Measurements from ENCODE around the gene MRPL55. TPM values are rescaled to one million over a fixed set of nuclear protein-coding genes. Genes with fewer than 3 reads are reported as not detected.
A peak's percentile ranks its signal among the peaks of the same experiment; 100 is the strongest.

Gene MRPL55
- total RNA-seq, 6 experiments from 2014 or later: 48.3 to 55.4 (median 49.6) TPM

- peaks cover 51% of the 10 kb centered on the region for H3K36me3 Mint-ChIP-seq (ENCODE audit: low read depth)
- H3K27ac Mint-ChIP-seq: no peak overlapping the region
These were observed 12.4 kb downstream of the MRPL55 start for GRCh38 chr1:228096416-228097332.

DNA sequence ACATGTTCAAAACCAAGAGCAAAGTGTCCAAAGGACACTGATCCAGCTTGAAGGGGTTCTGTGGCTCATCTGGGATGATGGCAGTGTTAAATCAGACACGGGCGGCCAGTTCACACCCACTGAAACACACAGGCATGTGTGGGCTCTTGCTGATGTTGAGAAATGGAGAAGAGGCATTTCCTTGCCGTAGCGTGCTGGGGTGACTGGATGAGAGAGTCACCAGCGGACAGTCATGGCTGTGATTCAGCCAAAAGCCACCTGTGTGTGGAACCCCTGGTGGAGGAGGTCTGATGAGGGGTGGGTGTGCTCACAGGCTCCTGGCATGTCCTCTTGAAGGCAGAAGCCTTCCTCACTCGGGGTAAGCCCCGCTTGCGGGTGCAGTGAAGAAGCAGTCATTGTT, 13.2 kb downstream of the MRPL55 start:
- H3K4me1 Mint-ChIP-seq (ENCODE audit: low read depth): peaks cover 40% of the 10 kb centered on the region
- peak overlapping the region; percentile 65 for H3K27ac Mint-ChIP-seq
- TF ChIP-seq, protein P1, sequence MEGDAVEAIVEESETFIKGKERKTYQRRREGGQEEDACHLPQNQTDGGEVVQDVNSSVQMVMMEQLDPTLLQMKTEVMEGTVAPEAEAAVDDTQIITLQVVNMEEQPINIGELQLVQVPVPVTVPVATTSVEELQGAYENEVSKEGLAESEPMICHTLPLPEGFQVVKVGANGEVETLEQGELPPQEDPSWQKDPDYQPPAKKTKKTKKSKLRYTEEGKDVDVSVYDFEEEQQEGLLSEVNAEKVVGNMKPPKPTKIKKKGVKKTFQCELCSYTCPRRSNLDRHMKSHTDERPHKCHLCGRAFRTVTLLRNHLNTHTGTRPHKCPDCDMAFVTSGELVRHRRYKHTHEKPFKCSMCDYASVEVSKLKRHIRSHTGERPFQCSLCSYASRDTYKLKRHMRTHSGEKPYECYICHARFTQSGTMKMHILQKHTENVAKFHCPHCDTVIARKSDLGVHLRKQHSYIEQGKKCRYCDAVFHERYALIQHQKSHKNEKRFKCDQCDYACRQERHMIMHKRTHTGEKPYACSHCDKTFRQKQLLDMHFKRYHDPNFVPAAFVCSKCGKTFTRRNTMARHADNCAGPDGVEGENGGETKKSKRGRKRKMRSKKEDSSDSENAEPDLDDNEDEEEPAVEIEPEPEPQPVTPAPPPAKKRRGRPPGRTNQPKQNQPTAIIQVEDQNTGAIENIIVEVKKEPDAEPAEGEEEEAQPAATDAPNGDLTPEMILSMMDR (IDR thresholded peaks at IDR 0.05): no peak
- no peak for DNase-seq
- peaks cover 18% of the 10 kb centered on the region for H3K9me3 Mint-ChIP-seq
- H3K27me3 Mint-ChIP-seq (ENCODE audit: insufficient read depth): peaks cover 7% of the 10 kb centered on the region; the same call in 1 of the 2 replicates
- H3K36me3 Mint-ChIP-seq (ENCODE audit: low read depth): peaks cover 59% of the 10 kb centered on the region
- H3K4me3 Mint-ChIP-seq: no peak overlapping the region; the same call in 1 of the 2 replicates

More at GRCh38 chr1:228096416-228097332, 12.4 kb downstream of the MRPL55 start:
- TF ChIP-seq, protein P1 (IDR thresholded peaks at IDR 0.05): no peak
- H3K9me3 Mint-ChIP-seq: peaks cover 18% of the 10 kb centered on the region
- H3K4me1 Mint-ChIP-seq (ENCODE audit: low read depth): peaks cover 40% of the 10 kb centered on the region
- no peak overlapping the region for H3K4me3 Mint-ChIP-seq
- peaks cover 13% of the 10 kb centered on the region for H3K27me3 Mint-ChIP-seq (ENCODE audit: insufficient read depth)
- DNase-seq: no peak

DNA sequence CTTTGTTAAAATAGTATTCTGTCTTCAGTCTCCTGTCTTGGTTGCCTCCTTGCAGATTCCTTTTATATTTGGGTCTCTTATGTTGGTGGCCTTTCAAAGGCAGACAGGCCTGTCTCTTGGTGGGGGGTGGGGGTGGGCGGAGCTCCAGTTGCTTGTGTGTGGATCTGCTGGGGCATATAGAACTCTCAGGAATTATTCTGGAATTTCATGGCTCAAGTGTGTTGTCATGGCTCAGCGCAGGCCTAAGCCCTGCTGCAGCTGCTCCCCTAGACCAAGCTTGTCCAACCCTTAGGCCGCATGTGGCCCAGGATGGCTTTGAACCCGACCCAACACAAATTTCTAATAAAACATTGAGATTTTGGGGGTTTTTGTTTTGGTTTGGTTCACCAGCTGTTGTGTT, 13.9 kb downstream of the MRPL55 start:
- peaks cover 45% of the 10 kb centered on the region for H3K4me1 Mint-ChIP-seq (ENCODE audit: low read depth)
- H3K36me3 Mint-ChIP-seq (ENCODE audit: low read depth): peaks cover 65% of the 10 kb centered on the region
- TF ChIP-seq, protein P1 (IDR thresholded peaks at IDR 0.05): no peak
- H3K27me3 Mint-ChIP-seq (ENCODE audit: insufficient read depth): peaks cover 7% of the 10 kb centered on the region; the same call in 1 of the 2 replicates
- H3K4me3 Mint-ChIP-seq: no peak overlapping the region
- no peak overlapping the region; the same call in 1 of the 2 replicates for H3K27ac Mint-ChIP-seq
- H3K9me3 Mint-ChIP-seq: peaks cover 18% of the 10 kb centered on the region
- no peak for DNase-seq

- no peak for DNase-seq
- H3K4me3 Mint-ChIP-seq: no peak overlapping the region
- H3K27ac Mint-ChIP-seq: no peak overlapping the region; the same call in 1 of the 2 replicates
- TF ChIP-seq, protein P1 (IDR thresholded peaks at IDR 0.05): no peak
- H3K27me3 Mint-ChIP-seq (ENCODE audit: insufficient read depth): peaks cover 7% of the 10 kb centered on the region; the same call in 1 of the 2 replicates
- peaks cover 18% of the 10 kb centered on the region for H3K9me3 Mint-ChIP-seq
- H3K36me3 Mint-ChIP-seq (ENCODE audit: low read depth): peaks cover 64% of the 10 kb centered on the region
- H3K4me1 Mint-ChIP-seq (ENCODE audit: low read depth): peaks cover 52% of the 10 kb centered on the region
These were observed 14.6 kb downstream of the MRPL55 start for GRCh38 chr1:228094432-228095016.

DNA sequence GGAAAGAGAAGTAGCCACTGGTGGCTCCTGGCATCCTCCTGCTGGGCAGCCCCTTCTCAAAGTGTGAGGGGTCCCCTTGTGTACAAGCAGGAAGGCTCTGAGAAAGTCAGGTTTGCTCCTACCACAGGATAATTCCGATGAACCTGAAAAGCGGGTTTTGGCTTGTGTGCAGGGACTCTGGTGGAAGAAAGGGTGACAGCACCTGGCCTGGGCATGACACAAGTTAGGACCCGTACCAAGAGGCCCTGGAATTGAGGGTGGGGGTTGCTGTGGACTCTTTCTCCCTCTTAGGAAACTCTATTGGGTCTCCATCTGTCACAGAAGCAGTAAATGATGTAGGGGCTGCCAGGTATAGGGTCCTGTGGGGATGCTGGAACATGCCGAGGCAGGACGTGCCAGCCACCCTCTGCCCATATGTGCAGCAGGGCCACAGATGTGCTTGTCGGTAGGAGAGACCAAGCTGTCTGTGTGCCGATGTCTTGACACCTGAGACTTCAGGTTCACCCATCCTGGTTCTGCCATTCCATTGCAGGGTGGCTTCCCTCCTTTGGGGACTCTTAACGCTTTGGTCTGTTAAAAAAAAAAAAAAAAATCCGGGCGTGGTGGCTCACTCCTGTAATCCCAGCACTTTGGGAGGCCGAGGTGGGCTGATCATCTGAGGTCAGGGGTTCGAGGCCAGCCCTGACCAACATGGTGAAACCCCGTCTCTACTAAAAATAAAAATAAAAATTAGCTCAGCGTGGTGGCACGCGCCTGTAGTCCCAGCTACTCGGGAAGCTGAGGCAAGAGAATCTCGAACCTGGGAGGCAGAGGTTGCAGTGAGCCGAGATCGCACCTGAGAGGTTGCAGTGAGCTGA, 15.8 kb downstream of the MRPL55 start:
- H3K27ac Mint-ChIP-seq: no peak overlapping the region

More for the DNA sequence above, 15.8 kb downstream of the MRPL55 start:
- H3K27me3 Mint-ChIP-seq (ENCODE audit: insufficient read depth): no peaks in the 10 kb centered on the region; the same call in 1 of the 2 replicates
- TF ChIP-seq, protein P1 (IDR thresholded peaks at IDR 0.05): no peak
- H3K4me1 Mint-ChIP-seq (ENCODE audit: low read depth): peaks cover 64% of the 10 kb centered on the region
- no peak for DNase-seq
- H3K36me3 Mint-ChIP-seq (ENCODE audit: low read depth): peaks cover 59% of the 10 kb centered on the region
- H3K4me3 Mint-ChIP-seq: no peak overlapping the region
- peaks cover 18% of the 10 kb centered on the region for H3K9me3 Mint-ChIP-seq
